ENCODE data around the gene RASAL1.

Gene RASAL1

GRCh38 chr12:113056631-113057488 lies 78.7 kb downstream of the RASAL1 start, which contains the start of gene DTX1:
Gene DTX1 (plus strand): TSS chr12:113056730. CDS start chr12:113058193, 1,463 bp downstream.
- DNase-seq = no peak

- DNase-seq = no peak
Measured at GRCh38 chr12:113056381-113056630, 79.3 kb downstream of the RASAL1 start.

DNA sequence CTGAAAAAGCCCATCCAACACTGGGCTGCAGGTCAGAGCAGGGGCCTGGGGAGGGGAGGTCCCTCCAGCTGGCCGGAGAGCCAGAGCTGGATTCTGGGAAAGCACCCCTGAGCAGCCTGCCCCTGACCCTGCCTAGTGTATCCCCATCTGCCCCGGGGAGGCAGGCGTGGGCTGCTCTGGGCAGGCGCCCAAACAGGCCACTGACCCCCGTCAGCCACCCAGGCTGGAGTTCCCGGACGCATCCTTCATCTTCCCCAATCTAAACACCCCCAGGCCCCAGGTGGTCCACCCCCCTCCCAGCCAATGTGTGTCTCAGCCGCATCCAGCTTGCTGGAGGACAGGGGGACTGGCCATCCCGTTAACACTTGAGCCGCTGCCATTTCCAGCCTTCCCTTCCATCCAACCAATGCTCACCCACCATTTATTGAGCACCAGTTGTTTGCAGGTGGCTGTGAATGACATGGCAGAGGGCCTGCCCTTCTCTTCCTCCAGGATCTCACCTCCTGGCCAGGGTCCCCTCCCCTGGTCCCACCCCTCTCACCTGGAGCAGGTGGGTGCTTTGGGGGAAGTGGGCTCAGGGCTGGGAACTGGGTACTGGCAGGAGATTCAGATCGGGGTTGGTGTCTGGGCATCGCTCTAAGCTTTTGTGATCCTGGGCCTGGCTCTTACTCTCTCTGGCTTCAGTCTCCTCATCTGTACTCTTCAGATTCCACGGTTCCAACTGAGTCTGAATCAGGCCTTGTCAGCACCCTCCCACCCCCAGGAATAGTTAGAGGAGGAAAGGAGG lies 79.8 kb downstream of the RASAL1 start:
- no peak for DNase-seq

DNA sequence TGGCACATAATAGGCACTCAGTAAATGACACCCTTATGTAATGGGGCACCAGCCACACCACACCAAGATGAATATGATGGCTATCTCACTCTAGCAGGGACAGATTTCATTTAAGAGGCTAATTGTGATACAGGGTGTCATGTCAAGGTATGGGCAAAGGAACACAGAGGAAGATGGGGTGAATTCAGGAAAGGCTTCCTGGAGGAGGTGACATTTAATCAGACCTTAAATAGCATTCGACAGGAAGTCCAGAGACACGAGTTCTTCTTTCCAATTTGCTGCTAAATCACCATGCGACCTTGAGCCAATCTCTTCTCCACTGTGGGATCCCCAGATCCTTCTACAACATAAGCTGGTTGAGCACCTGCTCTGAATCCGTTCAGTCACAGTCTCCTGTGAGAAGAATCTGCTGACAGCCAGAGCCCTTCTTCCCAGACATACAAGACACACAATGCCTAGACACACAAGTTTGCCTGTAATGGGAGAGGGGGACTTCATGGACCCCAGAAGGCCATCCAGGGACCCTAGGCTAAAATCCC lies 80.5 kb downstream of the RASAL1 start:
- DNase-seq = no peak

GRCh38 chr12:113052326-113052725 lies 83.2 kb downstream of the RASAL1 start:
- DNase-seq = no peak

DNA sequence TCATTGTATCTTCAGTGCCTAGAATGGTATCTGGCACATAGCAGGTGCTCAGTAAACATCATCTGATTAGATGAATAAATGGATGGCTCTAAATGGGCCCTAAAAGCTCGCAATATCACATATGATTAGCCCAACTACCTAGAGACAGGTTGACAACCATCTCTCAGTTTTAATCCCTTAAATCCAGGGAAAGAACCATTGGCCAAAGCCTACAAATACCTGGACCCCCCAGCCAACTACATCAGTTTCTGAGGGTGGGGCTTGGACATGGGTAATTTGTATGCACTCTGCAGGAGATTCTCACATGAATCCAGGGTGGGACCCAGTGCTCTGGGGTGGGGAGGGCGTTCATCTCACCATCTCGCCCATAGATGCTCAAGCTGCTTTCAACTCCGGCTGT lies 83.8 kb downstream of the RASAL1 start:
- no peak for DNase-seq

GRCh38 chr12:113050795-113051194 lies 84.8 kb downstream of the RASAL1 start:
- DNase-seq = no peak

DNA sequence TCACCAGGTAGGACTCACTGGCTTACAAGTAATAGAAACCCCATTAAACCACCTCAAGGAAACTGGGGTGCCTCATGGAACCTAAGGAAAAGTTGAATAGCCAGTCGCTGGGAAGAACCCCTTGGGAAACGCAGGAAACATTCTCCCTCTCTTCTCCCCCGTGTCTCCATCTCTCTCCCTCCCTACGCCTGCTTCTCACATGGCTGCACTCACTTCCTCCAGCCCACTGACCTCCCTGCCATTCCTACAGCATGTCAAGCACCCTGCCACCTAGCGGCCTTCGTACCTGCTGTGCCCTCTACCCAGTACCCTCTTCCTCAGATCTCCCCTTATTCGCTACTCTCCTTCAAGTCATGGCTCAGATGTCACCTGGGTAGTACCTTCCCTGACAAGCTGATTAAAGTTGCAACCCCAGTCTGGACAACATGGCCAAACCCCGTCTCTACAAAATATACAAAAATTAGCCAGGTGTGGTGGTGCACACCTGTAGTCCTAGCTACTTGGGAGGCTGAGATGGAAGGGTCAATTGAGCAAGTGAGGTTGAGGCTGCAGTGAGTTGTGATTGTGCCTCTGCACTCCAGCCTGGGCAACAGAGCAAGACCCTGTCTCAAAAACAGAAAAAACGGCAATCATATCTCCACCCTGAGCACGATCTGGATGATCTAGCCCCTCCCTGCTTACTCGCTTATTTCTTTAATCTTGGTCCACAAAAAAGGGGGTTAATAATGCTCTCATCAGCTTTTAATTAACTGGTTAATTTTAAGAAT lies 85.4 kb downstream of the RASAL1 start:
- peak; percentile 3 for DNase-seq

Measured in fibroblast of skin of abdomen (primary cell).